HG03066 (cell line): ENCODE measurements around the gene RP2.

Experiments
- ATAC-seq: cut with Tn5 transposase; IDR thresholded peaks from one replicate; pipeline ENCODE4 v1.9.1; 2021; ENCODE audit warnings: low read depth; ENCODE audit not compliant: unreplicated experiment

RP2 gene

GRCh38 chrX:46916273-46916672, 79.4 kb downstream of the RP2 start:
- ATAC-seq: no peak

GRCh38 chrX:46917622-46918021, 80.8 kb downstream of the RP2 start:
- no peak for ATAC-seq

GRCh38 chrX:46918434-46918833, 81.6 kb downstream of the RP2 start:
- no peak for ATAC-seq

GRCh38 chrX:46920235-46920634, 83.4 kb downstream of the RP2 start:
- no peak for ATAC-seq

GRCh38 chrX:46922611-46923010, 85.8 kb downstream of the RP2 start:
- ATAC-seq: no peak

- ATAC-seq: no peak
These were observed 90.9 kb downstream of the RP2 start for GRCh38 chrX:46927718-46928117.

GRCh38 chrX:46929439-46930261, 92.8 kb downstream of the RP2 start:
- ATAC-seq: no peak
